Skin of body (tissue), 2 donors: Measurements from ENCODE around the gene C2CD2. TPM values are rescaled to one million over a fixed set of nuclear protein-coding genes. Genes with fewer than 3 reads are reported as not detected.

Source experiments
- DNase-seq: peaks from one replicate; lab custom pipeline; 2025; lab: John Stamatoyannopoulos, UW
- total RNA-seq: library from RNA; depleted of rRNA; stranded (reverse); fragments of >200 nt; gene quantifications from one replicate; pipeline ENCODE4 v1.2.3, GENCODE V29; 2014

The C2CD2 gene
- total RNA-seq, 1 donor from 2014 or later = 17.1 TPM

DNA sequence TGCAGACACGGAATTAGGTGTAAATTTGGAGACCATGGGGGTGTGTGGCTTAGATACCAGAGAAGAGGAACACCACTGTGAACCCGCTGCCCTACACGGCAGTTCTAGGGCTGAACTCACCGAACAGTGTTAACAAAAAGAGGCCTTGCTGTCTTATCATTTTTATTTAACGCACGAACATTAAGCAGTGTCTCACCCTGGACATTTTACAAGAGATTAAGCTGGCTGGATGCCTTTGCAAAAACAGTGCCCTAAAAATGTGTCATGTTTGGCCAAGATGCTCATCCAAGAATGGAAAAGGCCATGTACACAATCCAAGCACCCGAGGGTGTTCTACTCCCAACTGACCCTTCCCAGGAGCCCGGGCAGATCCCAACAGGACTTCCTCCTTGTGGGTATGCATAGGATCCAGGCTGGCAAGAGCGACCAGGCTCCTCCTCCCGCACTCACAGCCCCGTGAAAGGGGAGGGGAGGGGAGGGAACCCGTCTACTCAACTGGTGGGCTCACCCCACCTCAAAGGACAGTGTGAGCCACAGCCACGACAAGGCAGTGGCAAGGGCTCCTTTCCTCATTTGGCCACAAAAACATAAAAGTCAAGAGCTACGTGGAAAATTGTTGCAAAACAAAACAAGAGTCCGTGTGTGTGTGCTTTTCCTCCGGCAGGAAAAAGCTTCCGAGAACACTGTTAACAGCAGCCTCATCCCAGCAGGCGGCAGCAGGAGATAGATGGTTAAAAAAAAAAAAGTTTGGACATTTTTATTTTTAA is 20.3 kb downstream of the C2CD2 start:
- no peak for DNase-seq

GRCh38 chr21:41932576-41933312 is 21.1 kb downstream of the C2CD2 start:
- no peak for DNase-seq

GRCh38 chr21:41932191-41932575 is 21.6 kb downstream of the C2CD2 start:
- DNase-seq = no peak

- DNase-seq = no peak
Measured at GRCh38 chr21:41931041-41931451, 22.8 kb downstream of the C2CD2 start.

DNA sequence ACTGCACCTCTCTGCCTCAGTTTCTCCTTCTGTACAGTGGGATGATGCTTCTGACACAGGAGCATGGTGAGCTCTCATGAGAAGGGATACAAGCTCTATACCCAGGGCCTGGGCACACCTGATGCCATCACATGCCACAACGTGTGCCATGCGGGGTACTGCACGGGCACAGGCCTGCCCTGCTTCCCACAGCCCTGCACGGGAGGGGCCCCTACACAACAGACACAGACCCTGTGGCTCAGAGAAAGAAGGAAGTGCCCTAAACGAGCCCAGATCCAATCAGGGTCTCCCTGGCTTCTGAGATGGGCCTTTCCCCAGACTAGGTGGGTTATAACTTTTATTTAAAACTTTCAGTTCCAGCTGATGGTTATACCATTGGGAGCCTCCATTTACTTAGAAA is 24.6 kb downstream of the C2CD2 start:
- DNase-seq = no peak

- peak; percentile 18 for DNase-seq
Measured at GRCh38 chr21:41928621-41929220, 25.1 kb downstream of the C2CD2 start.

GRCh38 chr21:41927727-41928409 is 25.9 kb downstream of the C2CD2 start:
- DNase-seq = no peak

DNA sequence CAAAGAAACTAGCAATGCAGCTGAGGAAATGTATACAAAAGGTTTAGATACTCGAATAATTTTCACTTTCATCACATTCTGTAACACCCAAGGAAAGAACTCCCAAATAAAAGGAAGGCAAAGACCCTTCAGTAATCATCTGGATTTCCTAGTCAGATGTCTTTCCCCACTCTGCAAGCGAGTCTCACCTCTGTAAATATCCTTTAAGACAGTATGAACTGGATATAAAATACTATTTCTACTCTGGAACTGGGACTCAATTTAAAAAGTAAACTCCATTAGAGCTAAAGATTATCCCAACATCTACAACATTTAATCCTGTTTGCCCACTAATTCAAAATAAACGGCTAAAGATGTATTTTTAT is 27.0 kb downstream of the C2CD2 start:
- DNase-seq = no peak

DNA sequence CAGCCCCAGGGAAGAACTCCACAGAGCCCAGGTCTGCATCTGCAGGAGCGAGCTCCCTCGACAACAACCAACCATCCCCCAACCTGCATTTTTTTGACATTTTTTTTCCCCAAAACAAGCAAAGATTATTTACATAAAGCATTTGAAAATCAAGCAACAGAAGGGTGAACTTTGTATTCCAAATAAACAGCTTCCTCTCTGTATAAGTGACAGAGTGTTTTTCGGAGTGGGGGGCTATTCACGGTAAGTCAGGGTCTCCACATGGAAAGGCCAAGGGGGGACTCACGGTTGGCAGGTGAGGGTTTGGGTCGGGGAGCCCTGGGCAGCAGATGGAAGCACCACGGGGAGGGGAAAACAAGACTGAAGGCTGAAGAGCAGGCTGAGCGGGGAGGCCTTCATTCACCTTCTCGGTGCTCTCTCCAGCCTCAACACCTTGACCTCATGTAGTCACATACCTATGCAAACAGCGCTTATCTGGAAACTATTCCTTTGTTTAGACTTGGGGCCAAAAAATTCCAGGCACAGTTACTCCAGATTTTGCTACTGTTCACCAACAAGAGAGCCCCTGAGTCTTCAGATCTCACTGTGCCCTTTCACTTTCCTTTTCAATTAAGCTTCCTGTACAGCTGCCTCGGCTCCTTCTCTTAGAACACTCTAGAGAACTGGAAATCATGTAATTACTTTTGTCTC is 27.6 kb downstream of the C2CD2 start:
- peak; percentile 10 for DNase-seq

DNA sequence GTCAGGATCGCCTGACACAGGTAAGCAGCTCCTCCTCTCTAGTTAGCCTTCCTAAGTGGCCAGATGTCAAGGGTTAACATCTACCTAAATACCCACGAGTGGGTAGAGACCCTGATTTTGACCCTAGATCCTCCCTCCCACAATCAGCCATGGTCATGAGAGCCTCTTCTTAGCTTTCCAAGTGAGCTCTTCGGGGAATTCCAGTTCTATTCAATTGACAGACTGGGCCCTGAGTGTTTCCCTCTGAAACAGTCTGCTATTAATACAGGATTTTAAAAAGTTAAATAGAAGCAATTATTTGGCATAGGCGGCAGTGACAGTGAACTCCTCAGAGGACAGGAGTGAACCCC is 28.1 kb downstream of the C2CD2 start:
- DNase-seq = no peak

DNA sequence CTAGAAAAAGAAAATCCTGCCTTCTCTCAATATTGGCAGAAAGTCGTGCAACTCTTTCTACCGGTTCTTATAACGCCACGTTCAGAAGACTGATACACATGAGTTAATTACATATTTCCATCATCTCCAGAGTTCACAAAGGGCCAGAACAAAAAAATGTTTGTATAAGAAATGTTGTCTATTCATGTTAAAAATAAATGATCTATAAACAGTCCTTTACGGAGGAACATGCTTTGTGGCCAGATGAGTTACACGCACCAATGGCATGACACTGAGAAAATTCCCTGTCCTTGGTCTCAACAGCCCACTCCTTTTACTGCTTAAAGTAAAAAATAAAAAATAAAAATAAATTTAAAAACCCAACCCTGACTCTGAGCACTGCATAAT is 29.5 kb downstream of the C2CD2 start:
- no peak for DNase-seq

- DNase-seq = no peak
Measured at GRCh38 chr21:41923631-41924367, 30.0 kb downstream of the C2CD2 start.

DNA sequence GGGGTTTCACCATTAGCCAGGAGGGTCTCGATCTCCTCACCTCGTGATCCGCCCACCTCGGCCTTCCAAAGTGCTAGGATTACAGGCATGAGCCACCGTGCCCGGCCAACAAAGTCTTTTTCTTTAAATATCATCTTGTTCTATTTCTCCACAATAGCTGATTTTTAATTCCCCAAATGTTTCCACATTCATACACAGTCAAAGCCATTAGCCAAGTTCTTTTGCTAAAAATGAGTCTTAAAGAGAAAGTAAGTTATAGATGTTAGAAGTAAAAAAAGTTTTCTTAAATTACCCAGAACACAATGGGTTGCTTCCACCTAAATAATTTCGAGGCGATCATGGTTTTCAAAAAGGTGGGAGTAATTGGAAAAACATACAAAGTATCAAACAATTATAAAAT is 30.6 kb downstream of the C2CD2 start:
- no peak for DNase-seq

DNA sequence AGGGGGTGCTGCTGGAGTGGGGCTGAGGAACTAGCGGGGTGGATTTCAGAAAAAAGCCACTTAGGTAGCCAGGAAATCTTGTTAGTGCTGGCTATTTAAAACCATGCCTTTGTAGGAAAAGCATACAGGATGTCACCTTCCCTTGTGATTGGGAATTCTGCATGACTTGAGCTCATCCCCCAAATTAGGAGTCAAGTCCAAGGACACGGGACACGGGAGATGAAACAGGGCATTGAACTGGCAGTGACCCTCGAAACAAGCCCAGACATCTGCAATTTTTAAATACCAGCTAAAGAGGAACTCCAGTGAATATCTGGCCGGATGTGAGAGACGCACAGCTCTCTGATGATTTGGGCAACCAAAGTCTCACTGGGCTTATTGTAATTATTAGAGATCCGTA is 32.8 kb downstream of the C2CD2 start:
- no peak for DNase-seq

- DNase-seq = no peak
Measured at GRCh38 chr21:41920476-41920875, 33.3 kb downstream of the C2CD2 start.

- DNase-seq = no peak
Measured at GRCh38 chr21:41919666-41920398, 34.0 kb downstream of the C2CD2 start.

DNA sequence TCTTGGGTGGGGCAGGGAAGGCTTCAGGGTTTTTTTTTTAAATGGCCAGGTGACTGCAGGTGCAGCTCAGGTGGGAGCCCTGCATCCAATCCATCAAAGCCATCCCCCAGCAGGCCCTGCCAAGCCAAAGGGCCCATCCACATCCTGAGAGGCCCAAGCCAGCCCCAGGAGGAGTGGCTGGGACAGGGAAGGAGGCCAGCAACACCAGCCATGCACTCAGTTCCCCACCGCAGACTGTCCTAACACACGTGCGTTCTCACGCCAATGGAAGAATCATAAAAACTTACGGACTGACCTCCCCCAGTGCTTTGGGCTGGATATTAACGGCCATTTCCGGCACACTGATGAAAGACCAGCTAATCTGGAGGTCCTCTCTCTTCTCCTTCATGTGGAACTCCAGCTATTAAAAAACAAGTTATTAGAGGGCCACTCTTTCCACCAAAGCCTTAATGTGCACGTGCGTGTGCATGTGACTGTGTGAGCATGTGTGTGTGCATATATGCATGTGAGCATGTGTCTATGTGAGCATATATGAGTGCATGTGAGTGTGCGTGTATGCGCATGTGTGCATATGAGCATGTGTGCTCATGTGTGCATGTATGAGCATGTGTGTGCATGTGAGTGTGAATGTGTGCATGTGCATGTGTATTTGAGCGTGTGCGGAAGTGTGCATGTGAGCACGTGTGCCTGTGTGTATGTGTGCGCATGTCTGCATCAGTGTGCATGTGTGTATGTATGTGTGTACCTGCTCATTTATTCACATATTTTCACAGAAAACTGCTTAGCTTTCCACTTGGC is 35.1 kb downstream of the C2CD2 start:
- DNase-seq = no peak

- no peak for DNase-seq
Measured at GRCh38 chr21:41917531-41917930, 36.3 kb downstream of the C2CD2 start.

- DNase-seq = no peak
Measured at GRCh38 chr21:41916888-41917433, 36.9 kb downstream of the C2CD2 start.
